Endodermal cell (in vitro differentiated cells): ENCODE data around the gene MYH4. TPM values are rescaled to one million over a fixed set of nuclear protein-coding genes. Genes with fewer than 3 reads are reported as not detected.

ENCODE experiments used
- DNase-seq: peaks from one replicate; pipeline ENCODE4 v3.0.0-alpha.2; 2017
- H3K27ac ChIP-seq: 2 replicates; pipeline ENCODE4 v1.5.1; 2013; ENCODE audit warnings: mild to moderate bottlenecking, low read depth, low read length, moderate library complexity
- H3K27me3 ChIP-seq: 2 replicates; pipeline ENCODE4 v1.6.1; 2013; ENCODE audit warnings: mild to moderate bottlenecking, low read length, moderate library complexity; ENCODE audit not compliant: insufficient read depth, control insufficient read depth, poor library complexity, severe bottlenecking
- H3K36me3 ChIP-seq: 2 replicates; pipeline ENCODE4 v1.7.0; 2013; ENCODE audit warnings: mild to moderate bottlenecking, low read length, moderate library complexity; ENCODE audit not compliant: control insufficient read depth, insufficient read depth
- H3K4me1 ChIP-seq: one replicate; pipeline ENCODE4 v1.7.0; 2013; ENCODE audit warnings: low read length; ENCODE audit not compliant: control insufficient read depth, insufficient read depth
- H3K4me3 ChIP-seq: 2 replicates; pipeline ENCODE4 v1.5.1; 2013; ENCODE audit warnings: mild to moderate bottlenecking, low read length, moderate library complexity
- H3K9ac ChIP-seq: 2 replicates; pipeline ENCODE4 v1.6.1; 2013; ENCODE audit warnings: mild to moderate bottlenecking, low read length, moderate library complexity; ENCODE audit not compliant: poor library complexity, severe bottlenecking; ENCODE audit errors: extremely low read depth
- H3K9me3 ChIP-seq: 2 replicates; pipeline ENCODE4 v1.6.1; 2013; ENCODE audit warnings: mild to moderate bottlenecking, low read length, moderate library complexity; ENCODE audit not compliant: control insufficient read depth
- H3K27ac Mint-ChIP-seq: 2 replicates; pipeline ENCODE4 v1.8.0; 2020; ENCODE audit warnings: mixed read lengths
- H3K27me3 Mint-ChIP-seq: 2 replicates; pipeline ENCODE4 v1.8.0; 2021; ENCODE audit warnings: mild to moderate bottlenecking, mixed read lengths; ENCODE audit not compliant: insufficient read depth
- H3K36me3 Mint-ChIP-seq: 2 replicates; pipeline ENCODE4 v1.8.0; 2020; ENCODE audit warnings: low read depth, mixed read lengths
- H3K4me1 Mint-ChIP-seq: 2 replicates; pipeline ENCODE4 v1.8.0; 2020; ENCODE audit warnings: mixed read lengths
- H3K4me3 Mint-ChIP-seq: 2 replicates; pipeline ENCODE4 v1.8.0; 2020; ENCODE audit warnings: mild to moderate bottlenecking, moderate library complexity, mixed read lengths
- H3K9me3 Mint-ChIP-seq: 2 replicates; pipeline ENCODE4 v1.8.0; 2020; ENCODE audit warnings: mild to moderate bottlenecking, mixed read lengths
- WGBS, 2 experiments: methylation state at CpG; one replicate each; pipeline versions ENCODE4 v1.1.5 to v1.1.7; 2013; ENCODE audit warnings: missing lambda C conversion rate in 2 of 2, mixed read lengths in 1 of 2; ENCODE audit not compliant: insufficient coverage in 1 of 2, insufficient read length in 1 of 2; 5-methylcytosine and 5-hydroxymethylcytosine counted together
- total RNA-seq, 2 donors: library from RNA; stranded (reverse); fragmentation: NEBNext Ultra II Directional in 1 of 2; extraction: Animal tissue kit (Norgen Biotek cat#: 25700) in 1 of 2; gene quantifications; 2 replicates in 1 of 2; 3 replicates in 1 of 2; pipeline ENCODE4 v1.2.1, GENCODE V29; 2021
- TF ChIP-seq, protein P1 (sequence below): fragments of 200-600 bp; sonication (generic); conservative IDR thresholded peaks from 2 replicates; pipeline ENCODE4 v1.5.0; 2021; ENCODE audit warnings: antibody characterized with exemption, mild to moderate bottlenecking

The MYH4 gene
- total RNA-seq, 2 donors from 2014 or later: not detected

DNA sequence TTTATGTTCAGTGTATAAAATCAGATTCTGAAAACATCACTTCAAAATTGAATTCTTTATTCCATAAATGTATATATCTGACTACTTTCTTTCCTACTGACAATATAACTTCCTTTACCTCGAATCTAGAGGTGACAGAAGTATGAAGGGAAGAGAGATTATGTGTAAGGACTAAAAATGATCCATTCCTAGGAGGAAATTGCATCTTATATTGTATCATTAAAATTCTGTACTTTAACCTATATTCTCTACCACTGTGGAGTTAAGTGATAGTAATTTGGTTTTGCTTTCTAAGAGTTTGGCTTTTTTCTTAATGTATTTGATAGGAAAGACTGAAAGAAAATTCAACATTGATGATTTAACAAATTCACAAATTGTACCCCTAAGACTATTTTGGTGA, 11.4 kb downstream of the MYH4 start:
- H3K9me3 Mint-ChIP-seq: no peaks in the 10 kb centered on the region

DNA sequence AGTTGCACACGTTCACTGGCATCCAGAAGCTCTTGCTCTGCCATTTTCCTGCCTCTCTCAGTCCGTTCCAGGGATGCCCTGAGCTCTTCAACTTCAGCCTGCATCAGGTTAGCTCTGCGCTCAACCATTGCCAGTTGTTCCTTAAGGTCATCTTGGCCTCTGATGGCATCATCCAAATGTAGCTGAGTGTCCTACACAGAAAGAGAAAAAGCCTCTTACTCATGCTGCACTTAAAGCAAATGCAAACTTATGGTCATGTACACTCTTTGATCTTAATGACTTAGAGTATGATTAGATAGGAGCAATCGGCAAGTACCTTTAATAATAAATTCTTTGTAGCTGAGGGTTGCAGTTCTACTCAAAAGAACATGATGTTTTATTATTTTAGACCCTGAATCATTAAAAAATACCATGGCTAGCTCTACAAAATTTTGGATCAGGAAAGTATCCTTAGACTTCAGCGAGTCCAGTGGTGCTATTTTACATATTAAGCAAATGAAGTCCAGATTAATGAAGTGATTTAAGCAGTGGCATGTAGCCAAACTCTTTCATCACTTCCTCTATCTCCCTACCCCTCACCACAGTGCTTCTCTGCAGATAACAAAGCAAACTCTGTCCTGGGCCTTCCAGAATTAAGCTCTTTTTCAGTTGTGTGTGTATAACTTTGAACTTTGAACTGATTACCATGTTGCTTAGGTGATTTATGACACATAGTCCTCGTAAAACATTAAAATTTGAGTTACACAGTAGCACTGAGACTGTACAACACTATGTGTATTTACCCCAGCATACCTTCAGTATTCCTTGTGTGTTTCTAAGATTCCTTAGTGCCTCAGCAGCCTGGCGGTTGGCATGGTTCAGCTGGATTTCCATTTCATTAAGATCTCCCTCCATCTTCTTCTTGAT, 22.1 kb downstream of the MYH4 start:
- TF ChIP-seq, protein P1, sequence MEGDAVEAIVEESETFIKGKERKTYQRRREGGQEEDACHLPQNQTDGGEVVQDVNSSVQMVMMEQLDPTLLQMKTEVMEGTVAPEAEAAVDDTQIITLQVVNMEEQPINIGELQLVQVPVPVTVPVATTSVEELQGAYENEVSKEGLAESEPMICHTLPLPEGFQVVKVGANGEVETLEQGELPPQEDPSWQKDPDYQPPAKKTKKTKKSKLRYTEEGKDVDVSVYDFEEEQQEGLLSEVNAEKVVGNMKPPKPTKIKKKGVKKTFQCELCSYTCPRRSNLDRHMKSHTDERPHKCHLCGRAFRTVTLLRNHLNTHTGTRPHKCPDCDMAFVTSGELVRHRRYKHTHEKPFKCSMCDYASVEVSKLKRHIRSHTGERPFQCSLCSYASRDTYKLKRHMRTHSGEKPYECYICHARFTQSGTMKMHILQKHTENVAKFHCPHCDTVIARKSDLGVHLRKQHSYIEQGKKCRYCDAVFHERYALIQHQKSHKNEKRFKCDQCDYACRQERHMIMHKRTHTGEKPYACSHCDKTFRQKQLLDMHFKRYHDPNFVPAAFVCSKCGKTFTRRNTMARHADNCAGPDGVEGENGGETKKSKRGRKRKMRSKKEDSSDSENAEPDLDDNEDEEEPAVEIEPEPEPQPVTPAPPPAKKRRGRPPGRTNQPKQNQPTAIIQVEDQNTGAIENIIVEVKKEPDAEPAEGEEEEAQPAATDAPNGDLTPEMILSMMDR: no peak
- 92 to 95% methylated on average over 5 to 7 of the region's 7 CpGs for WGBS, 2 experiments

More for the DNA sequence above, 11.4 kb downstream of the MYH4 start:
- TF ChIP-seq, protein P1: no peak
- no peak overlapping the region for H3K27ac Mint-ChIP-seq
- H3K4me3 Mint-ChIP-seq: no peak overlapping the region
- H3K27me3 ChIP-seq: peaks cover 58% of the 10 kb centered on the region
- no peak overlapping the region for H3K9ac ChIP-seq
- DNase-seq: no peak
- H3K36me3 Mint-ChIP-seq: no peaks in the 10 kb centered on the region
- WGBS, 2 experiments: no CpG with 5 or more reads among the region's 1 CpG
- H3K27me3 Mint-ChIP-seq: peaks cover 60% of the 10 kb centered on the region
- peaks cover 4% of the 10 kb centered on the region for H3K4me1 ChIP-seq
- H3K27ac ChIP-seq: no peak overlapping the region
- H3K36me3 ChIP-seq: no peaks in the 10 kb centered on the region
- peaks cover 4% of the 10 kb centered on the region for H3K4me1 Mint-ChIP-seq
- H3K4me3 ChIP-seq: no peak overlapping the region
- H3K9me3 ChIP-seq: no peaks in the 10 kb centered on the region

DNA sequence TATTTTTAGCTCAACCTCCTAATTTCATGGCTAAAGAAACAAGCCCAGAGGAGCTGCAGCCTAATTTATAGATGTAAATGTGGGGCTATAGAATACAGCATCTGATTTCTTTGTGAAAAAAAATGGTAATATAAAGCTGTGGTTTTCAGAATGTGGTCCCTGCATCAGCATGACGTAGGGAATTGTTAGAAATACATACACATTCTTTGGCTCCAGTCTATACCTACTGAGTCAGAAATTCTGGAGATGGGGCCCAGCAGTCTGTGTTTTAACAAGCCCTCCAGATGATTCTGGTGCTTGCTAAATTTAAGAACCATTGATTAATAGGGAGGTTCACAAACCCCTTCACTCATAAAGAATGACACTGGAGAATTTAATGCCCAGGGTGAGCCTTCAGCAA, 29.5 kb downstream of the MYH4 start:
- H3K36me3 Mint-ChIP-seq: no peaks in the 10 kb centered on the region
- H3K27me3 Mint-ChIP-seq: no peaks in the 10 kb centered on the region
- no peak for DNase-seq
- Histone ChIP-seq H3K4me3 (no peak overlapping the region), H3K9ac (no peak overlapping the region), H3K27me3 (no peaks in the 10 kb centered on the region), H3K27ac (no peak overlapping the region), H3K9me3 (no peaks in the 10 kb centered on the region), H3K36me3 (no peaks in the 10 kb centered on the region), H3K4me1 (no peaks in the 10 kb centered on the region)
- 100% methylated on average over 1 of the region's 1 CpG for WGBS, 2 experiments
- no peaks in the 10 kb centered on the region for H3K4me1 Mint-ChIP-seq
- no peak overlapping the region for H3K4me3 Mint-ChIP-seq
- TF ChIP-seq, protein P1: no peak
- H3K27ac Mint-ChIP-seq: no peak overlapping the region
- no peaks in the 10 kb centered on the region for H3K9me3 Mint-ChIP-seq

More for the DNA sequence above, 22.1 kb downstream of the MYH4 start:
- H3K36me3 ChIP-seq: no peaks in the 10 kb centered on the region
- Mint-ChIP-seq H3K4me1 (peaks cover 4% of the 10 kb centered on the region), H3K27ac (no peak overlapping the region), H3K9me3 (no peaks in the 10 kb centered on the region), H3K27me3 (no peaks in the 10 kb centered on the region), H3K4me3 (no peak overlapping the region), H3K36me3 (no peaks in the 10 kb centered on the region)
- H3K9me3 ChIP-seq: no peaks in the 10 kb centered on the region
- no peaks in the 10 kb centered on the region for H3K4me1 ChIP-seq
- no peaks in the 10 kb centered on the region for H3K27me3 ChIP-seq
- DNase-seq: no peak
- no peak overlapping the region for H3K4me3 ChIP-seq
- H3K27ac ChIP-seq: no peak overlapping the region
- no peak overlapping the region for H3K9ac ChIP-seq
